GM12878 (cell line): ENCODE data around the gene HYI. TPM values are rescaled to one million over a fixed set of nuclear protein-coding genes. Genes with fewer than 3 reads are reported as not detected.

Experiments
- BCL11A ChIP-seq: IDR thresholded peaks from 2 replicates; pipeline ENCODE4 v1.6.1; 2011; ENCODE audit warnings: low read depth, low read length
- E2F4 ChIP-seq: IDR thresholded peaks from 2 replicates; pipeline ENCODE4 v1.6.1; 2012; ENCODE audit warnings: low read depth, low read length, improper control_type of control experiment
- E2F8 ChIP-seq: fragments of 450-650 bp; IDR thresholded peaks from 2 replicates; pipeline ENCODE4 v1.6.1; 2018; ENCODE audit warnings: mild to moderate bottlenecking, low read depth, moderate library complexity; ENCODE audit not compliant: partially characterized antibody
- EED ChIP-seq: sonication (generic); IDR thresholded peaks from 2 replicates; pipeline ENCODE4 v1.6.1; 2016; ENCODE audit warnings: antibody characterized with exemption, low read depth
- ESRRA ChIP-seq: IDR thresholded peaks from 2 replicates; pipeline ENCODE4 v1.6.1; 2012; ENCODE audit warnings: mild to moderate bottlenecking, low read length, improper control_type of control experiment
- FOS ChIP-seq: IDR thresholded peaks from 3 replicates; pipeline ENCODE4 v1.6.1; 2011; ENCODE audit warnings: borderline replicate concordance; ENCODE audit not compliant: insufficient read length; ENCODE audit errors: extremely low read depth
- HCFC1 ChIP-seq: fragments of 150-350 bp; IDR thresholded peaks from 2 replicates; pipeline ENCODE4 v1.6.1; 2014; ENCODE audit warnings: low read length
- IRF3 ChIP-seq: fragments of 450-650 bp; IDR thresholded peaks from 2 replicates; pipeline ENCODE4 v1.6.1; 2014; ENCODE audit warnings: mild to moderate bottlenecking
- IRF5 ChIP-seq: fragments of 450-650 bp; IDR thresholded peaks from 2 replicates; pipeline ENCODE4 v1.6.1; 2017; ENCODE audit warnings: borderline replicate concordance
- JUND ChIP-seq: IDR thresholded peaks from 2 replicates; pipeline ENCODE4 v1.6.1; 2012; ENCODE audit warnings: low read depth, mild to moderate bottlenecking, low read length, improper control_type of control experiment, moderate library complexity
- MEF2A ChIP-seq: IDR thresholded peaks from 2 replicates; pipeline ENCODE4 v1.6.1; 2011; ENCODE audit warnings: low read depth, mild to moderate bottlenecking, low read length, moderate library complexity; ENCODE audit not compliant: insufficient read depth
- NFXL1 ChIP-seq: fragments of 450-650 bp; IDR thresholded peaks from 2 replicates; pipeline ENCODE4 v1.6.1; 2017; ENCODE audit warnings: antibody characterized with exemption, mild to moderate bottlenecking, borderline replicate concordance
- NR2C1 ChIP-seq: fragments of 450-650 bp; IDR thresholded peaks from 2 replicates; pipeline ENCODE4 v1.6.1; 2017; ENCODE audit warnings: antibody characterized with exemption, mild to moderate bottlenecking, moderate library complexity
- PAX8 ChIP-seq: fragments of 450-650 bp; IDR thresholded peaks from 2 replicates; pipeline ENCODE4 v1.6.1; 2017; ENCODE audit warnings: mild to moderate bottlenecking, moderate library complexity
- RAD51 ChIP-seq: fragments of 450-650 bp; IDR thresholded peaks from 2 replicates; pipeline ENCODE4 v1.6.1; 2016; ENCODE audit warnings: moderate library complexity, mild to moderate bottlenecking, inconsistent platforms
- RFX5 ChIP-seq: IDR thresholded peaks from 2 replicates; pipeline ENCODE4 v1.6.1; 2011; ENCODE audit warnings: low read depth, low read length, improper control_type of control experiment
- SMAD1 ChIP-seq: fragments of 450-650 bp; IDR thresholded peaks from 2 replicates; pipeline ENCODE4 v1.6.1; 2018; ENCODE audit warnings: mild to moderate bottlenecking, low read depth; ENCODE audit not compliant: partially characterized antibody
- SMAD5 ChIP-seq: IDR thresholded peaks from 2 replicates; pipeline ENCODE4 v1.6.1; 2016; ENCODE audit warnings: antibody characterized with exemption, low read depth
- SPI1 ChIP-seq: IDR thresholded peaks from 2 replicates; pipeline ENCODE4 v1.6.1; 2011; ENCODE audit warnings: low read depth, mild to moderate bottlenecking, low read length, moderate library complexity, borderline replicate concordance; ENCODE audit not compliant: insufficient read depth
- STAT3 ChIP-seq: IDR thresholded peaks from 2 replicates; pipeline ENCODE4 v1.6.1; 2011; ENCODE audit warnings: low read depth, low read length, improper control_type of control experiment
- WRNIP1 ChIP-seq: IDR thresholded peaks from 2 replicates; pipeline ENCODE4 v1.6.1; 2011; ENCODE audit warnings: low read depth, low read length, improper control_type of control experiment, borderline replicate concordance
- ZSCAN29 ChIP-seq: fragments of 450-650 bp; IDR thresholded peaks from 2 replicates; pipeline ENCODE4 v1.6.1; 2017; ENCODE audit warnings: mild to moderate bottlenecking, moderate library complexity
- polyA plus RNA-seq, 11 experiments: library from polyadenylated mRNA; depleted of rRNA in 4 of 11; unstranded in 6 of 11; stranded (reverse) in 5 of 11; fragments of >200 nt; fragmentation: Nextera tagmentation in 4 of 11; fragmentation: Illumina TruSeq in 1 of 11; extraction: Ambion mirVana in 4 of 11; extraction: Trizol in 1 of 11; gene quantifications; 1 replicate in 1 of 11; 2 replicates in 10 of 11; pipeline versions ENCODE4 v1.2.1 to v1.2.3, GENCODE V29; 2011 to 2016; ENCODE audit warnings: inconsistent platforms in 2 of 11, missing spikeins in 2 of 11, low read depth in 1 of 11
- total RNA-seq, 4 experiments: library from RNA; depleted of rRNA in 3 of 4; stranded (reverse); fragments of >200 nt in 3 of 4; fragmentation: Illumina TruSeq in 1 of 4; extraction: Trizol in 1 of 4; gene quantifications; 2 replicates each; pipeline versions ENCODE4 v1.2.1 to v1.2.3, GENCODE V29; 2013 to 2021

The HYI gene
- total and polyA plus RNA-seq, 10 of the 15 experiments (the other 5 are each of a cell fraction or from before 2014, with no cell fraction given): 0.27 to 5.5 (median 2.0) TPM

GRCh38 chr1:43454270-43455011, 710 bp upstream of the HYI start (continued):
- no peak for TF ChIP-seq MEF2A
- TF ChIP-seq RAD51: peak; percentile 87
- TF ChIP-seq STAT3: no peak
- TF ChIP-seq IRF5: no peak
- no peak for TF ChIP-seq SPI1
- no peak for TF ChIP-seq IRF3
- no peak for TF ChIP-seq SMAD1
- TF ChIP-seq E2F4: no peak
- no peak for TF ChIP-seq JUND
- no peak for TF ChIP-seq ZSCAN29
- no peak for TF ChIP-seq HCFC1
- TF ChIP-seq ESRRA: no peak
- no peak for TF ChIP-seq E2F8
- no peak for TF ChIP-seq NR2C1
- 0 out of 2 replicates have a peak, but pooled peaks have one; percentile 50 for TF ChIP-seq PAX8
- TF ChIP-seq WRNIP1: no peak
- peak; percentile 46; the same call in 1 of the 2 replicates for TF ChIP-seq RFX5
- no peak for TF ChIP-seq NFXL1
- TF ChIP-seq BCL11A: no peak
- no peak for TF ChIP-seq SMAD5
- TF ChIP-seq EED: no peak
- TF ChIP-seq FOS: peak; percentile 24
